Mammary epithelial cell (primary cell): ENCODE results near the gene FGF2.

Experiments used
- CTCF ChIP-seq, 2 donors: IDR thresholded peaks in 1 of 2; conservative IDR thresholded peaks in 1 of 2; 2 replicates each; pipeline ENCODE4 v1.5.1; 2011 to 2012; ENCODE audit warnings: inconsistent platforms in 2 of 2, low read length in 2 of 2, mild to moderate bottlenecking in 2 of 2, control low read depth in 1 of 2, low read depth in 1 of 2; ENCODE audit not compliant: insufficient read depth in 1 of 2; ENCODE audit errors: extremely low read depth in 1 of 2
- EZH2 ChIP-seq: IDR thresholded peaks from 2 replicates; pipeline ENCODE4 v1.6.1; 2012; ENCODE audit warnings: low read length, inconsistent platforms, borderline replicate concordance

GRCh38 chr4:122908223-122908622 lies 81.6 kb downstream of the FGF2 start:
- TF ChIP-seq CTCF (conservative IDR thresholded peaks at IDR 0.05 in 1 of 2, IDR thresholded peaks at IDR 0.05 in 1 of 2; ENCODE audit: extremely low read depth in 1 of 2, insufficient read depth in 1 of 2, low read depth in 1 of 2, low read length in 2 of 2) (no peak), EZH2 (no peak)
